Urinary bladder (tissue), 4 donors: ENCODE data around the gene AMD1. TPM values are rescaled to one million over a fixed set of nuclear protein-coding genes. Genes with fewer than 3 reads are reported as not detected.
"Not testable (repeated sequence)": the region's sequence is repeated elsewhere in the genome, so short reads cannot be mapped to it uniquely, and the experiment has no call there.

Experiments used
- DNase-seq: peaks from one replicate; pipeline ENCODE4 v3.0.0-alpha.2; 2015; ENCODE audit errors: extremely low spot score
- H3K27ac ChIP-seq: one replicate; pipeline ENCODE4 v1.5.1; 2013; ENCODE audit warnings: low read depth, mild to moderate bottlenecking, moderate library complexity
- H3K36me3 ChIP-seq: one replicate; pipeline ENCODE4 v1.6.1; 2013; ENCODE audit warnings: mild to moderate bottlenecking, moderate library complexity; ENCODE audit not compliant: insufficient read depth
- H3K4me1 ChIP-seq: one replicate; pipeline ENCODE4 v1.6.1; 2013; ENCODE audit warnings: mild to moderate bottlenecking, moderate library complexity; ENCODE audit not compliant: insufficient read depth
- H3K4me3 ChIP-seq: one replicate; pipeline ENCODE4 v1.5.1; 2013; ENCODE audit warnings: low read depth, low read length
- WGBS: extraction: QIAGEN DNeasy Blood & Tissue Kit; methylation state at CpG from one replicate; pipeline ENCODE4 v1.1.7; 2013; 5-methylcytosine and 5-hydroxymethylcytosine counted together
- polyA plus RNA-seq: library from polyadenylated mRNA; stranded (reverse); fragments of 200-250 nt; gene quantifications from one replicate; pipeline ENCODE4 v1.2.3, GENCODE V29; 2013
- total RNA-seq: library from RNA; depleted of rRNA; stranded (reverse); fragments of >200 nt; gene quantifications from one replicate; pipeline ENCODE4 v1.2.3, GENCODE V29; 2014
- donor health status: healthy with polysubstance abuse.
- donor health status: healthy.

Gene AMD1
- total and polyA plus RNA-seq, 2 donors = 37.0 to 92.8 TPM

GRCh38 chr6:110884321-110884720, 9.7 kb downstream of the AMD1 start:
- no peak for DNase-seq
- Histone ChIP-seq H3K27ac (no peak overlapping the region), H3K36me3 (no peaks in the 10 kb centered on the region), H3K4me3 (no peak overlapping the region), H3K4me1 (peaks cover 2% of the 10 kb centered on the region)
- WGBS = 94% methylated on average over 3 of the region's 3 CpGs

DNA sequence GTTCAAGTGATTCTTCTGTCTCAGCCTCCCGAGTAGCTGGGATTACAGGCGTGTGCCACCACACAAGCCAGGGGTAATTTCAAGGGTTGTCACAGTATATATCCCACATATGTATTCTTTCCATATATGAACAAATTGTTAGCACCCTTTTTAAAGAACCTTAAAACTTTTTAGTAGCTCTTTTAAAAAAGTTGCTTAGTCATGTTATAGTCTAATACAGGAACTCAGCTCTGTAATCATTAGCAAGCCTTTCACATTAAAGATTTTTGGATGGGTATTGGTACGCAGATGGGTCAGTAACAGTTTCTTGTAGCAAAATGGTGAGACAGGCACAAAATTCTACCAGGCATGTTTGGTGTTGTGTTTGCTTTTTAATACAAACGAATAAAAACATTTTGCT, 10.9 kb downstream of the AMD1 start:
- no peak for DNase-seq
- no peak overlapping the region for H3K4me3 ChIP-seq
- peaks cover 2% of the 10 kb centered on the region for H3K4me1 ChIP-seq
- WGBS = 92% methylated on average over 4 of the region's 4 CpGs
- no peaks in the 10 kb centered on the region for H3K36me3 ChIP-seq
- H3K27ac ChIP-seq = no peak overlapping the region

DNA sequence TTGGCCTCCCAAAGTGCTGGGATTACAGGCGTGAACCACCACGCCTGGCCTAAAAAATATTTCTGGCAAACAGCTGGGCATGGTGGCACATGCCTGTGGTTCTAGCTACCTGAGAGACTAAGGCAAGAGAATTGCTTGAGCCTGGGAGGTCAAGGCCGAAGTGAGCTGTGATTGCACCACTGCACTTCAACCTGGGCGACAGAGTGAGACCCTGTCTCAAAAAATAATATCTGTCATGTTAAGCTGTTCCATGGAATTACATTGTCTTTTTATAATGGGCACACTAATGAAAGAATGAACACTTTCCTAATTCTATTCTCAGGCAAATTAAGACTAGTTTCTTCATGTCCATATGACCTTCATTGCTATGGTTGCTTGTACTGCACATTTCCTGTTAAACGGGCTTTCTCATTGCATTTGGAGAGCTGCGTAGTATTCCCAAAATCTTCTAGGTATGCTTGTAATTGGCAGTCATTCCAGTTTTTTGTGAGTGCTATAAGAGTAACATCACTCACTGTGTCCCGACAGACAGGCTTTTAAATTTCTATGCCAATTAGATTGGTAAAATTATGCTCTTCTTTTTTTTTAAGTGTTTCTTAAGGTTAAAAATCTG, 12.1 kb downstream of the AMD1 start:
- no peak for DNase-seq
- Histone ChIP-seq H3K4me3 (no peak overlapping the region), H3K36me3 (no peaks in the 10 kb centered on the region), H3K4me1 (peaks cover 2% of the 10 kb centered on the region), H3K27ac (no peak overlapping the region)
- 94% methylated on average over 7 of the region's 7 CpGs for WGBS

DNA sequence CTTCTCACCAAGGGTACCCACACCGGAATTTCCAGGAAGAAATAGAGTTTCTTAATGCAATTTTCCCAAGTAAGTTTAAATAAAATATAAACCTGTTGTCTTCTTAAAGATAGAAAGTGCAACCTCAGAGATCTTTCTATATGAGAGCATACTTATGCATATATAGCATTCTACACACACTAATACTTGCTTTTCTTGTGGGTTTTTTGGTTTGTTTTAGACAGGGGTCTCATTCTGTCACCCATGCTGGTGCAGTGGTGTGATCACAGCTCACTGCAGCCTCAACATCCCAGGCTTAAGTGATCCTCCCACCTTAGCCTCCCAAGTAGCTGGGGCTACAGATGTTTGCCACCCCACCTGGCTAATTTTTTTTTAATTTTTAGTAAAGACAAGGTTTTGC, 15.7 kb downstream of the AMD1 start:
- no peak overlapping the region for H3K4me3 ChIP-seq
- peaks cover 6% of the 10 kb centered on the region for H3K36me3 ChIP-seq
- H3K4me1 ChIP-seq = no peaks in the 10 kb centered on the region
- no peak overlapping the region for H3K27ac ChIP-seq
- no peak for DNase-seq
- 92% methylated on average over 1 of the region's 1 CpG for WGBS

DNA sequence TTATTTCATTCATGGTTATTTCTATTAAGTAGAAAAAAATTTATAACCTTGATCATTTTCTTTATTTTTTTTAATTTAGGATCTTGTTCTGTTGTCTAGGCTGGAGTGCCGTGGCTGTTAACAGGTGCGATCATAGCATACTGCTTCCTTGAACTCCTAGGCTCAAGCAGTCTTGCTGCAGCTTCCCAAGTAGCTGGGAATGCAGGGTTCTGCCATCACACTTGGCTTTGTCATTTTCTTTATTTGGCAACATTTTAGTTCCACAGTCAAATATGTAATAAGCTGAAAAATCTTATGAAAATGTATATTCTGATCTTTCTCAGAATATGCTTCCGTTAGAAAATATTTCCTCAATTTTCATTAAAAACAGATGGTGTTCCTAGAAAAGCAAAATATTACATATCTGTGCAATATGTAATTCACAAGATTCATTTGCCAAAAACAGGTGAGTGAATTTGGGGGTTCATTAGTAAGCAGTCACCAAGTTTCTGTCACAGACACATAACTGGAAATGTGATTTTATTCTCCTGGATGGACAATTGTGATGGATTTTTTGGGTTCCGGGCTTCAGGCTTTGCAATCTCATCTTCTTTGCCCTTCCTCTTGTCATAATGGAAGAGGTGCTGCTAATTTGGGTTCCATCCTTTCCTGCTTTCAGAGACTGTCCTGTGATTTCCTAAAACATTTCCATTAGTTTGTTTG, 21.5 kb downstream of the AMD1 start:
- H3K36me3 ChIP-seq = peaks cover 12% of the 10 kb centered on the region
- H3K4me3 ChIP-seq = no peak overlapping the region
- 98% methylated on average over 4 of the region's 4 CpGs for WGBS
- no peak for DNase-seq
- no peaks in the 10 kb centered on the region for H3K4me1 ChIP-seq
- no peak overlapping the region for H3K27ac ChIP-seq

DNA sequence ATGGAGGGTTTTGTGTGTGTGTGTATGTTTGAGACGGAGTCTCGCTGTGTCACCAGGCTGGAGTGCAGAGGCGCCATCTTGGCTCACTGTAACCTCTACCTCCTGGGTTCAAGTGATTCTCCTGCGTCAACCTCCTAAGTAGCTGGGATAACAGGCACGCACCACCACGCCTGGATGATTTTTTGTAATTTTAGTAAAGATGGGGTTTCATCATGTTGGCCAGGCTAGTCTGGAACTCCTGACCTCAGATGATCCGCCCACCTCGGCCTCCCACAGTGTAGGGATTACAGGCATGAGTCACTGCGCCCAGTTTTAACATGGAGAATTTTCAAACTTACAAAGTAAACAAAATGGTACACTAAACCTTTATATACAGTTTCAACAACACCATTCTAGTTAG, 22.8 kb downstream of the AMD1 start:
- WGBS = 96% methylated on average over 9 of the region's 9 CpGs
- Histone ChIP-seq H3K36me3 (peaks cover 7% of the 10 kb centered on the region), H3K4me3 (no peak overlapping the region), H3K4me1 (no peaks in the 10 kb centered on the region), H3K27ac (no peak overlapping the region)
- no peak for DNase-seq

DNA sequence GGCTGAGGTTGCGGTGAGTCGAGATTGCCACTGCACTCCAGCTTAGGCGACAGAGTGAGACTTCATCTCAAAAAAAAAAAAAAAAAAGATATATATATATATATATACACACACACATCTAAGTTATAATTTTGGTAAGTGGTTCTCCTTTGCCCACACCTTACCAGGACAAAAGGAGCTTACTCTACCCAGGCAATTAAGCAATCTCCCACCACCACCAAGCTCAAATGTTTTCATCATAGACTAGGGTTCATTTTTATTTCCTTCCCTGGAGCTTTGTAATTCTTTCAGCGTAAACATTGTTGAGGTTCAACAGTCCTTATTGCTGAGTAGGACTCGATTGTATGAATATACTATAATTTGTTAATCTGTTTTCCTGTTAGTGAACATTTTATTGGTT, 23.5 kb downstream of the AMD1 start:
- DNase-seq = no peak

DNA sequence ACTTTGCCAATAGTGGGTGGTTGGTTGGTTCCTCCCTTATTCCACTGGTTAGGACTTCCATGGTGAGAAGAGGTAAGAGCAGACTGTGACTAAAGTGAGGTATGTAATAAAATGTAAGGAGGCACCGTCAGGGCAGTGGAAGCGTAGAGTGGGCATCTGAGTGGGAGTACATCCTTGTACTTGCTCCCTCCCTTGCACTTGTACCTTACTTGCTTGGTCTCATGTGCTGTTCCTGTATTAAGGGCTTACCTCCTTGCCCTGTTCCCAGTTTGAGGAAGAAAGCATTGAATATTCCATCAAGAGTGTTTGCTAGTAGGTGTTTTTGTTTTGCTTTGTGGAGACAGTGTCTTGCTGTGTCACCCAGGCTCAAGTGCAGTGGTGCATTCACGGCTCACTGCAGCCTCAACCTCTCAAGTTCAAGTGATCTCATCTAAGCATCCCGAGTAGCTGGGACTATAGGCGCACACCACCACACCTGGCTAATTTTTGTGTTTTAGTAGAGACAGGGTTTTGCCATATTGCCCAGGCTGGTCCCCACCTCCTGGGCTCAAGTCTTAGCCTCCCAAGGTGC, 25.5 kb downstream of the AMD1 start:
- Histone ChIP-seq H3K36me3 (peaks cover 6% of the 10 kb centered on the region), H3K4me3 (no peak overlapping the region), H3K27ac (no peak overlapping the region), H3K4me1 (no peaks in the 10 kb centered on the region)
- 95% methylated on average over 5 of the region's 5 CpGs for WGBS
- no peak for DNase-seq

More for the DNA sequence above, 23.5 kb downstream of the AMD1 start:
- peaks cover 6% of the 10 kb centered on the region for H3K36me3 ChIP-seq
- no peak overlapping the region for H3K27ac ChIP-seq
- WGBS = 91% methylated on average over 5 of the region's 5 CpGs
- no peak overlapping the region for H3K4me3 ChIP-seq
- no peaks in the 10 kb centered on the region for H3K4me1 ChIP-seq

DNA sequence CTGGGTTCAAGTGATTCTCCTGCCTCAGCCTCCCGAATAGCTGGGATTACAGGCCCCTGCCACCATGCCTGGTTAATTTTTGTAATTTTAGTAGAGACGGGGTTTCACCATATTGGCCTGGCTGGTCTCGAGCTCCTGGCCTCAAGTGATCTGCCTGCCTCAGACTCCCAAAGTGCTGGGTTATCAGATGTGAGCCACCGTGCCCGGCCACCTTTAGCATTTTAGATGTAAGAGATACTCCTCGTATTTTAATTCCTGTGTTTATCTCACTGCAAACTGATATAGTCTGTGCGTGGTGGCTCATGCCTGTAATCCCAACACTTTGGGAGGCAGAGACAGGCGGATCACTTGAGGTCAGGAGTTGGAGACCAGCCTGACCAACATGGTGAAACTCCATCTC, 27.0 kb downstream of the AMD1 start:
- not testable (repeated sequence) for DNase-seq, H3K27ac ChIP-seq, H3K36me3 ChIP-seq, H3K4me1 ChIP-seq, H3K4me3 ChIP-seq
- 81% methylated on average over 8 of the region's 8 CpGs for WGBS

- Histone ChIP-seq H3K4me1 (no peaks in the 10 kb centered on the region), H3K27ac (no peak overlapping the region), H3K4me3 (no peak overlapping the region), H3K36me3 (no peaks in the 10 kb centered on the region)
- 94% methylated on average over 8 of the region's 8 CpGs for WGBS
- DNase-seq = no peak
Measured at GRCh38 chr6:110902091-110902490, 27.5 kb downstream of the AMD1 start.

- H3K4me3 ChIP-seq, DNase-seq: not testable (repeated sequence)
- 100% methylated on average over 1 of the region's 2 CpGs for WGBS
Measured at GRCh38 chr6:110906273-110906672, 31.7 kb downstream of the AMD1 start.

DNA sequence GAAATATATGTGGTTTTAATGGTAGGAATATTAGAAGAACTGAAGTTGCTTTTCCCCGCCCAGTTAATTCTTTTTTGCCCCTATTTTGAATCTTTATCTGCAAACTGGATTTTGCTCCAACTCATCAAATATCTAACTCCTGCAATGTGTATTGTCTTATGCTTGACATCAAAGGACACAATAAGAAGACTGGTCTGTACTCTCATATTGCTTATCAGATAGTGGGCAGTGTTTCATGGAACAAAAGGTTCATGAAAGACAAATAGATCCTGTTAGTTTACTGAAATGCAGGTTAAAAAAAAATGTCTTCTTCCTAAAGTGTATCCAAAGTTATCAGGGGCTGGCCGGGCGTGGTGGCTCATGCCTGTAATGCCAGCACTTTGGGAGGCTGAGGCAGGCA, 56.2 kb downstream of the AMD1 start:
- no peak for DNase-seq
- no peak overlapping the region for H3K27ac ChIP-seq
- WGBS = 94% methylated on average over 3 of the region's 3 CpGs
- no peaks in the 10 kb centered on the region for H3K36me3 ChIP-seq
- no peaks in the 10 kb centered on the region for H3K4me1 ChIP-seq
- no peak overlapping the region for H3K4me3 ChIP-seq

More at GRCh38 chr6:110906273-110906672, 31.7 kb downstream of the AMD1 start:
- not testable (repeated sequence) for H3K27ac ChIP-seq, H3K36me3 ChIP-seq, H3K4me1 ChIP-seq

DNA sequence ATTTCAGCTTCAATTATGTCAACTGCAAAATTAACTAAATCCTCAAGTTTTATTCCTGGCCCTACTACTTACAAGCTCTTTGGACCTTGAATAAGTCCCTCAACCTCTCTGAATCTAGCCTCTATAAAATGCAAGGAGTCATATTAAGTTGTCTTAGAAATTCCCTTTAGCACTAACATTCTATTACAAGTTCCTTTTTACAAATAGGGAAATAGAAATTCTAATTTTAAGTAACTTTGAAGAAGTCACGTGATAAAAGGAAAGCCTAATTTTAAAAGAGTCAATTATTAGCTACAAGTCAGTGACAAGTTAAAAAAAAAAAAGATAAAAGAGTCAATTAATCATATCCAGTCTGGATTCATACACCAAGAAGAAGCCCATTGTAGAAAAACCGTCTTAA, 59.3 kb downstream of the AMD1 start:
- no peaks in the 10 kb centered on the region for H3K36me3 ChIP-seq
- no peak for DNase-seq
- no peaks in the 10 kb centered on the region for H3K4me1 ChIP-seq
- no peak overlapping the region for H3K27ac ChIP-seq
- H3K4me3 ChIP-seq = no peak overlapping the region
- 86% methylated on average over 2 of the region's 2 CpGs for WGBS

GRCh38 chr6:110934381-110934898, 59.9 kb downstream of the AMD1 start:
- WGBS = 86% methylated on average over 1 of the region's 1 CpG
- H3K27ac ChIP-seq = no peak overlapping the region
- H3K4me1 ChIP-seq = no peaks in the 10 kb centered on the region
- H3K36me3 ChIP-seq = no peaks in the 10 kb centered on the region
- no peak for DNase-seq
- no peak overlapping the region for H3K4me3 ChIP-seq
